GM19025 (cell line): ENCODE data around the gene PNMA6F.
"Not testable (repeated sequence)": the region's sequence is repeated elsewhere in the genome, so short reads cannot be mapped to it uniquely, and the experiment has no call there.

Experiments
- ATAC-seq: cut with Tn5 transposase; IDR thresholded peaks from one replicate; pipeline ENCODE4 v1.9.1; 2021; ENCODE audit warnings: mild to moderate bottlenecking, low read depth, moderate library complexity; ENCODE audit not compliant: unreplicated experiment

The PNMA6F gene

GRCh38 chrX:153336121-153336894, 14.7 kb upstream of the PNMA6F start:
- no peak for ATAC-seq

- no peak for ATAC-seq
Observed at GRCh38 chrX:153334654-153335295, 13.2 kb upstream of the PNMA6F start.

- ATAC-seq = peak; percentile 95
Observed at GRCh38 chrX:153333821-153334653, 12.5 kb upstream of the PNMA6F start, which contains the start of gene ZNF275. Gene ZNF275, plus strand, starts transcription at chrX:153334153. Its CDS starts 2,527 bp downstream, at chrX:153336680.

- ATAC-seq = no peak
Observed at GRCh38 chrX:153333266-153333665, 11.7 kb upstream of the PNMA6F start.

- ATAC-seq = no peak
Observed at GRCh38 chrX:153327561-153327960, 6.0 kb upstream of the PNMA6F start.

- ATAC-seq = no peak
Observed at GRCh38 chrX:153320555-153321184, 897 bp downstream of the PNMA6F start.

GRCh38 chrX:153320047-153320443, 1.5 kb downstream of the PNMA6F start:
- ATAC-seq = not testable (repeated sequence)

- no peak for ATAC-seq
Observed at GRCh38 chrX:153319295-153320046, 2.1 kb downstream of the PNMA6F start.

- no peak for ATAC-seq
Observed at GRCh38 chrX:153318811-153319210, 2.8 kb downstream of the PNMA6F start.

- no peak for ATAC-seq
Observed at GRCh38 chrX:153317996-153318722, 3.4 kb downstream of the PNMA6F start.

GRCh38 chrX:153317306-153317705, 4.3 kb downstream of the PNMA6F start:
- no peak for ATAC-seq

- no peak for ATAC-seq
Observed at GRCh38 chrX:153312842-153313241, 8.7 kb downstream of the PNMA6F start.

- ATAC-seq = no peak
Observed at GRCh38 chrX:153312041-153312440, 9.5 kb downstream of the PNMA6F start.

- ATAC-seq = no peak
Observed at GRCh38 chrX:153310901-153311300, 10.7 kb downstream of the PNMA6F start.

- no peak for ATAC-seq
Observed at GRCh38 chrX:153307276-153308178, 14.0 kb downstream of the PNMA6F start.

- no peak for ATAC-seq
Observed at GRCh38 chrX:153306527-153307115, 14.9 kb downstream of the PNMA6F start.

GRCh38 chrX:153305972-153306371, 15.6 kb downstream of the PNMA6F start:
- ATAC-seq = no peak
